Mesendoderm (in vitro differentiated cells): ENCODE results near the gene OSBPL10.

ENCODE experiments used
- DNase-seq: peaks from one replicate; pipeline ENCODE4 v3.0.0; 2013
- H2AK5ac ChIP-seq: 2 replicates; pipeline ENCODE4 v1.6.1; 2013; ENCODE audit warnings: low read length, inconsistent platforms
- H2BK120ac ChIP-seq: 2 replicates; pipeline ENCODE4 v1.6.1; 2013; ENCODE audit warnings: low read depth, mild to moderate bottlenecking, low read length, moderate library complexity, mixed read lengths
- H2BK15ac ChIP-seq: replicated peaks from 2 replicates; pipeline ENCODE4 v1.6.1; 2013; ENCODE audit warnings: low read depth, mild to moderate bottlenecking, moderate library complexity
- H2BK5ac ChIP-seq: 2 replicates; pipeline ENCODE4 v1.6.1; 2013; ENCODE audit warnings: low read length, inconsistent platforms
- H3K18ac ChIP-seq: 2 replicates; pipeline ENCODE4 v1.6.1; 2013; ENCODE audit warnings: mild to moderate bottlenecking, low read length, mixed read lengths
- H3K23ac ChIP-seq: one replicate; pipeline ENCODE4 v1.6.1; 2013; ENCODE audit warnings: low read length
- H3K27ac ChIP-seq: 2 replicates; pipeline ENCODE4 v1.5.1; 2013; ENCODE audit warnings: low read depth, mild to moderate bottlenecking, inconsistent platforms, low read length, moderate library complexity
- H3K27me3 ChIP-seq: 2 replicates; pipeline ENCODE4 v1.6.1; 2013; ENCODE audit warnings: low read length, control low read depth, mild to moderate bottlenecking, inconsistent platforms; ENCODE audit not compliant: insufficient read depth, poor library complexity
- H3K36me3 ChIP-seq: 2 replicates; pipeline ENCODE4 v1.6.1; 2013; ENCODE audit warnings: low read length, inconsistent platforms; ENCODE audit not compliant: control insufficient read depth, insufficient read depth
- H3K4ac ChIP-seq: one replicate; pipeline ENCODE4 v1.6.1; 2013; ENCODE audit warnings: low read depth, mild to moderate bottlenecking, low read length, moderate library complexity
- H3K4me1 ChIP-seq: 2 replicates; pipeline ENCODE4 v1.6.1; 2013; ENCODE audit warnings: low read depth, low read length, inconsistent platforms; ENCODE audit not compliant: control insufficient read depth
- H3K4me2 ChIP-seq: 2 replicates; pipeline ENCODE4 v1.6.1; 2013; ENCODE audit warnings: low read length
- H3K4me3 ChIP-seq: 2 replicates; pipeline ENCODE4 v1.5.1; 2013; ENCODE audit warnings: mild to moderate bottlenecking, low read length
- H3K56ac ChIP-seq: one replicate; pipeline ENCODE4 v1.6.1; 2013; ENCODE audit warnings: low read length
- H3K79me1 ChIP-seq: 2 replicates; pipeline ENCODE4 v1.6.1; 2013; ENCODE audit warnings: low read length, inconsistent platforms
- H3K79me2 ChIP-seq: 2 replicates; pipeline ENCODE4 v1.6.1; 2013; ENCODE audit warnings: mild to moderate bottlenecking, low read length; ENCODE audit not compliant: control insufficient read depth, insufficient read depth
- H3K9ac ChIP-seq: 2 replicates; pipeline ENCODE4 v1.6.1; 2013; ENCODE audit warnings: low read length, inconsistent platforms
- H4K5ac ChIP-seq: one replicate; pipeline ENCODE4 v1.6.1; 2013; ENCODE audit warnings: low read length
- H4K8ac ChIP-seq: one replicate; pipeline ENCODE4 v1.6.1; 2013; ENCODE audit warnings: low read depth, mild to moderate bottlenecking, control low read depth, low read length, moderate library complexity
- WGBS: extraction: QIAGEN DNeasy Blood & Tissue Kit; methylation state at CpG from one replicate; pipeline ENCODE4 v1.1.7; 2013; ENCODE audit warnings: low lambda C conversion rate, missing lambda C conversion rate; ENCODE audit not compliant: insufficient coverage; ENCODE audit errors: extremely low coverage; 5-methylcytosine and 5-hydroxymethylcytosine counted together

Gene OSBPL10

GRCh38 chr3:31800436-31800835, 180.6 kb downstream of the OSBPL10 start:
- no peak overlapping the region for H2BK120ac ChIP-seq
- no peak overlapping the region for H3K23ac ChIP-seq
- no peaks in the 10 kb centered on the region for H3K79me2 ChIP-seq
- WGBS: no CpG with 5 or more reads among the region's 4 CpGs
- no peak overlapping the region for H4K8ac ChIP-seq
- H3K4me2 ChIP-seq: no peak overlapping the region
- no peak for DNase-seq
- H4K5ac ChIP-seq: no peak overlapping the region
- no peak overlapping the region for H3K56ac ChIP-seq
- H3K9ac ChIP-seq: no peak overlapping the region
- H3K36me3 ChIP-seq: no peaks in the 10 kb centered on the region
- H3K4ac ChIP-seq: no peak overlapping the region
- no peak overlapping the region for H3K4me3 ChIP-seq
- H3K4me1 ChIP-seq: no peaks in the 10 kb centered on the region
- H3K27me3 ChIP-seq: no peaks in the 10 kb centered on the region
- H3K18ac ChIP-seq: no peak overlapping the region
- H3K79me1 ChIP-seq: no peaks in the 10 kb centered on the region
- no peak overlapping the region for H3K27ac ChIP-seq
- no peak overlapping the region for H2AK5ac ChIP-seq
- H2BK15ac ChIP-seq: no peak overlapping the region
- H2BK5ac ChIP-seq: no peak overlapping the region

GRCh38 chr3:31798840-31799239, 182.2 kb downstream of the OSBPL10 start:
- H3K36me3 ChIP-seq: no peaks in the 10 kb centered on the region
- no peak overlapping the region for H3K56ac ChIP-seq
- H2BK5ac ChIP-seq: no peak overlapping the region
- no peak overlapping the region for H3K23ac ChIP-seq
- DNase-seq: no peak
- no peak overlapping the region for H2AK5ac ChIP-seq
- WGBS: no CpG with 5 or more reads among the region's 4 CpGs
- H2BK120ac ChIP-seq: no peak overlapping the region
- no peaks in the 10 kb centered on the region for H3K27me3 ChIP-seq
- no peaks in the 10 kb centered on the region for H3K4me1 ChIP-seq
- H3K4me3 ChIP-seq: no peak overlapping the region
- H4K8ac ChIP-seq: no peak overlapping the region
- no peak overlapping the region for H3K4me2 ChIP-seq
- H3K27ac ChIP-seq: no peak overlapping the region
- H3K79me2 ChIP-seq: no peaks in the 10 kb centered on the region
- H3K9ac ChIP-seq: no peak overlapping the region
- H2BK15ac ChIP-seq: no peak overlapping the region
- H4K5ac ChIP-seq: no peak overlapping the region
- no peak overlapping the region for H3K18ac ChIP-seq
- H3K79me1 ChIP-seq: no peaks in the 10 kb centered on the region
- H3K4ac ChIP-seq: no peak overlapping the region

GRCh38 chr3:31793821-31794220, 187.2 kb downstream of the OSBPL10 start:
- Histone ChIP-seq H2AK5ac (no peak overlapping the region), H2BK120ac (no peak overlapping the region), H3K79me2 (no peaks in the 10 kb centered on the region), H3K79me1 (no peaks in the 10 kb centered on the region), H3K9ac (no peak overlapping the region), H3K4me3 (no peak overlapping the region), H3K56ac (no peak overlapping the region), H3K4me1 (no peaks in the 10 kb centered on the region), H3K4ac (no peak overlapping the region), H3K23ac (no peak overlapping the region), H3K27ac (no peak overlapping the region), H2BK15ac (no peak overlapping the region), H3K4me2 (no peak overlapping the region), H3K27me3 (no peaks in the 10 kb centered on the region), H3K18ac (no peak overlapping the region), H4K8ac (no peak overlapping the region), H4K5ac (no peak overlapping the region), H2BK5ac (no peak overlapping the region), H3K36me3 (no peaks in the 10 kb centered on the region)
- DNase-seq: no peak
- no CpG with 5 or more reads among the region's 4 CpGs for WGBS

- no peak overlapping the region for H3K4me2 ChIP-seq
- H2AK5ac ChIP-seq: no peak overlapping the region
- no peak overlapping the region for H3K56ac ChIP-seq
- H3K4me3 ChIP-seq: no peak overlapping the region
- no peak overlapping the region for H3K4ac ChIP-seq
- no peak overlapping the region for H2BK5ac ChIP-seq
- H2BK15ac ChIP-seq: no peak overlapping the region
- H3K27me3 ChIP-seq: no peaks in the 10 kb centered on the region
- no peak overlapping the region for H3K27ac ChIP-seq
- H3K9ac ChIP-seq: no peak overlapping the region
- no peaks in the 10 kb centered on the region for H3K79me2 ChIP-seq
- H3K36me3 ChIP-seq: no peaks in the 10 kb centered on the region
- no peak overlapping the region for H3K18ac ChIP-seq
- no peaks in the 10 kb centered on the region for H3K79me1 ChIP-seq
- no CpG with 5 or more reads among the region's 2 CpGs for WGBS
- no peak overlapping the region for H3K23ac ChIP-seq
- H4K5ac ChIP-seq: no peak overlapping the region
- H3K4me1 ChIP-seq: no peaks in the 10 kb centered on the region
- no peak overlapping the region for H4K8ac ChIP-seq
- no peak overlapping the region for H2BK120ac ChIP-seq
- DNase-seq: no peak
Measured at GRCh38 chr3:31791090-31791430, 190.0 kb downstream of the OSBPL10 start.

GRCh38 chr3:31790193-31791089, 190.6 kb downstream of the OSBPL10 start:
- Histone ChIP-seq H3K56ac (no peak overlapping the region), H2BK120ac (no peak overlapping the region), H3K23ac (no peak overlapping the region), H2BK5ac (no peak overlapping the region), H3K79me2 (no peaks in the 10 kb centered on the region), H3K4ac (no peak overlapping the region), H3K27me3 (no peaks in the 10 kb centered on the region), H3K4me3 (no peak overlapping the region), H3K9ac (no peak overlapping the region), H2AK5ac (no peak overlapping the region), H3K79me1 (no peaks in the 10 kb centered on the region), H4K5ac (no peak overlapping the region), H2BK15ac (no peak overlapping the region), H3K36me3 (no peaks in the 10 kb centered on the region), H3K18ac (no peak overlapping the region), H3K27ac (no peak overlapping the region), H3K4me1 (no peaks in the 10 kb centered on the region), H4K8ac (no peak overlapping the region), H3K4me2 (no peak overlapping the region)
- no peak for DNase-seq
- no CpG with 5 or more reads among the region's 7 CpGs for WGBS

- H2BK5ac ChIP-seq: no peak overlapping the region
- H3K4me2 ChIP-seq: no peak overlapping the region
- no peak overlapping the region for H3K9ac ChIP-seq
- no peaks in the 10 kb centered on the region for H3K79me1 ChIP-seq
- H3K4me3 ChIP-seq: no peak overlapping the region
- no peaks in the 10 kb centered on the region for H3K4me1 ChIP-seq
- H3K18ac ChIP-seq: no peak overlapping the region
- H2AK5ac ChIP-seq: no peak overlapping the region
- H3K79me2 ChIP-seq: no peaks in the 10 kb centered on the region
- no CpG with 5 or more reads among the region's 5 CpGs for WGBS
- no peak overlapping the region for H3K27ac ChIP-seq
- H2BK120ac ChIP-seq: no peak overlapping the region
- H3K27me3 ChIP-seq: no peaks in the 10 kb centered on the region
- no peak overlapping the region for H2BK15ac ChIP-seq
- no peak overlapping the region for H4K5ac ChIP-seq
- no peak overlapping the region for H3K56ac ChIP-seq
- no peaks in the 10 kb centered on the region for H3K36me3 ChIP-seq
- no peak overlapping the region for H3K23ac ChIP-seq
- no peak for DNase-seq
- no peak overlapping the region for H3K4ac ChIP-seq
- no peak overlapping the region for H4K8ac ChIP-seq
Measured at GRCh38 chr3:31789429-31789828, 191.6 kb downstream of the OSBPL10 start.
